ENCODE data around the gene BTG2. TPM values are rescaled to one million over a fixed set of nuclear protein-coding genes. Genes with fewer than 3 reads are reported as not detected.

Gene BTG2
- polyA plus RNA-seq, 3 donors: 91.8 to 119 (median 100) TPM

- DNase-seq: no peak
These were observed 31.3 kb upstream of the BTG2 start for GRCh38 chr1:203273869-203274602.

- no peak for DNase-seq
These were observed 30.5 kb upstream of the BTG2 start for GRCh38 chr1:203274603-203275381.

GRCh38 chr1:203275656-203276272, 29.6 kb upstream of the BTG2 start:
- no peak for DNase-seq

GRCh38 chr1:203276408-203276807, 28.9 kb upstream of the BTG2 start:
- no peak for DNase-seq

- DNase-seq: no peak
These were observed 28.3 kb upstream of the BTG2 start for GRCh38 chr1:203276916-203277545.

GRCh38 chr1:203278082-203278884, 27.0 kb upstream of the BTG2 start:
- DNase-seq: no peak

DNA sequence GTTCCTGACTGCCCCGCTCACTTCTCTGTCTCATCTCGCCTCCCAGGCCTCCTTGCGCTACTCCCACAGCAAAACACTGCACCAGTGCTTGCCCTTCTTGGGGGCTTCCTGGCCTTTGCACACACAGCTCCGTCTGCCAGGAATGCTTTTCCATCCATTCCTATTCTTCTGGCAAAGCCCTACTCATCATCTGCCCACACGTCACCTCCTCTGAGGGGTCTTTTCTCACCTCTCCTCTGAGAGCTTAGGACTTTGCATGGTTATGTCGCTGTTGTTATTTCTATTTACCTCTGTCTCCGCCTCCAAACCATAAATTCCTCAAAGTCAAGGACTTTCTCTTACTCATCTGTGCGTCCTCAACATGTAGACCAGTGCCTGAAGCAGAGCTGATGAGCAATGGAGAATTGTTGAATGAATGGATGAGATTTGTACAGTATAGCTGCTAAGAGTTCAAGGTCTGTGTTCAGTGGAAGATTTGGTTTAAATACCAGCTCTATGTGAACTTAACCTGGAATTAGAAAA, 26.4 kb upstream of the BTG2 start:
- no peak for DNase-seq

GRCh38 chr1:203280061-203280460, 25.3 kb upstream of the BTG2 start:
- DNase-seq: no peak

GRCh38 chr1:203281033-203281432, 24.3 kb upstream of the BTG2 start:
- no peak for DNase-seq

DNA sequence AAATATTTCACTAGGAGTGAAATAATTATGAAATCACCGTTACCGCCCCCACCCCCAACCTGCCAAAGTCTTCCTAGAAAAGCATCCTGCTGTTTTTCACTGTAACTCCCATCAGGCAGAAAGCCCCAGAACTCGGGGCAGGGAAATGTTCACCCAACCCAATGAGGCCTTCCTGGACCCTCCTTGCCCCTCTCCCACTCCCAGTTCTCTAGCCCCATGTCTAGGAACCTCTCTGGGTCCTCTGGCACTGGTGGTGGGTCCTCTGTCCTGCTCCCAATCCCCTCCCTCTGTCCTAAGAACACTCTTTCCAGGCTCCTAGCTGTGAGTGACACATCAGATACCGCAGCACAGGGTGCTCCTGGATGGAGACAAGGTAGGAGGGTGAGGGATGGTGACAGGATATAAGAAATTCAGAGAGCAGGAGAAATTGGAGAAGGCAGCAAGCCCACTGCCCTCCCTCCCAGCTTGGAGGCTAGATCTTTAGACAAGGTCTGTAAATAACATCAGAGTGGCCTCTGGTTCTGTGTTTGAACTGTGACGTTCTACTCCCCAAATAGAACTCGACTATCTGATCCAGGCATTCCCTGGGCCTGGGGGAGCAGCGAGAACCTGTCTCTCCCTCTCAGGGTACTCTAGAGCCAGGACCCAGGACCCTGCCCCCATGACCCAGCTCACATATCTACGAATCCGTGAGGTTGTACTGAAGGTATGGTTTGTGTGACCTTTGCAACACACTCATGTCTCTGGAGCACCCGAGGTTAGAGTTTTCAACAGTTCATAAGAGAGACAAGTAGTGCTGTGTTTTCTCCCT, 23.3 kb upstream of the BTG2 start:
- DNase-seq: no peak

- DNase-seq: peak; percentile 83
These were observed 22.4 kb upstream of the BTG2 start for GRCh38 chr1:203282720-203283542.

- no peak for DNase-seq
These were observed 21.7 kb upstream of the BTG2 start for GRCh38 chr1:203283597-203283996.

- no peak for DNase-seq
These were observed 20.8 kb upstream of the BTG2 start for GRCh38 chr1:203284411-203285123.

- DNase-seq: no peak
These were observed 18.9 kb upstream of the BTG2 start for GRCh38 chr1:203286161-203286984.

DNA sequence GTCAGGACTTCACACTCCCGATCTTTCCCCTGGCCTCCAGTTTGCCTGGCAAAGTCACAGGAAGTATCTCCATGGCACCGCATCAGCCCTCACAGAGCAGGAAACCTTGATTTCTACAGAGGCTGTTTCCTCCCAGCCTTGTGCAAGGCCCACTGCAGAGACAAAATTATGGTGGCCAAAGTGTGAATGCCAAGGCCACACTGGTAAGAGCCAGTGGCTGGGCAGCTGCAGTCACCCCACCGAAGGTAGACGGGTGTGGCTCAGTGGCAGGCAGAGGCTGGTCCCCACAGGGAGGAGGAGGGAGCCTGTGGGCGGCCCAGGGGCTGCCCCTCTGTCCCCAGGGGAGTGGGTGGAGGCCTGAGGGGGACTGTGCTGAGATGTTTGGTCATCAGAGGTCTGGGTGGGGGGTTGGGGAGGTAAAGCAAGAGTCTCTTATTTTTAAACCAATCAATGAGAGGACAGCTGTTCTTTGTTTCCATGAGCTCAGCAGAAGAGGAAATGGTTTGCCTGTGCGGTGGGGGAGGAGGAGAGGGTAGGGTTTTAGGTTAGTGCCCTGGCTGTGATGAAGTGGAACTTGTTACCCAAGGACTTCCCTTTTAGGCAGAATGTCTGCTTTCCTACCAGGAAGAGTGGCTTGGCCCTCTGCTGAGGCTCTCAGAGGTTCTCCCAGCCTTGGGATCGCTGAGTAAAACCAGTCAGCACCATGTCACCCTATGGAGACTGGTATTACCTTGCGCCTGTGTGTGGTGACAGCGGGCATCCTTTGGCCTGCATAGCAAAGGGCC, 18.0 kb upstream of the BTG2 start:
- DNase-seq: no peak

DNA sequence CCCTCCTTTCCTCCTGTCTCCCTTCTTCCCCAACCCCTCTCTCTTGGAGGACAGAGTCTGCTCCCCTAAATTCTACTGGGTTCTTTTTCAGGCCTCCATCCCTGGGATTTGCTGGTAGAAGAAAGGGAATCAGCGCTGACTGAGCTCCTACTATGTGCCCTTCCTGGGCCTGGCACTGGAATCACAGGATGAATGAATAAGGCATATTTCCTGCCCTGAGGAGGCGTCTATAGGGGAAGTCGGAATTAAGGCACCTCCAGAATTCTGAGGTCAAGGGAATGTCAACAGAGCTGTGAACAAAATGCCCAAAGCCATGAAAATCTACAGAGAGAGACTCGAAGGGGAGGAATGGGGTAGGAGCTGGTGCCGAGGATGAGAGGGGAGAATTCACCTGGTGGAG, 17.4 kb upstream of the BTG2 start:
- no peak for DNase-seq

DNA sequence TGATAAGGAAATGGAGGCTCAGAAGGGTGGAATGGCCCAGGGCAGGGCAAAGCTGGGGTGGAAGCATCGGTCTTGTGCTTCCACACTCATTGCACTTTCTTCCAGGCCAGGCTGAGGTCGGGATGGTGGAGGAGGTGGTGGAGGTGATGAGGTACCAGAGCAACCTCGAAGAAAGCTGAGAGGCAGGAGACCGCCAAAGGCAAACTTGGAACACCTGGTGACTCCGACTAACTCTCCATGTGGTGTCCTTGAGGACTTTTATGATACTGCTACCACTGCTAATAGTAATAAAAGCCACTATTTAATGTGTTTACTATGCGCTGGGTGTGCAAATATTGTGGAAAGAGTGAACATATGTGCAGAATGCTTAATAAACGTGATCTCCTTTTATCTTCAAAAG, 16.9 kb upstream of the BTG2 start:
- no peak for DNase-seq

Measured in renal pelvis (tissue), 4 donors.